CD1c-positive myeloid dendritic cell (primary cell): Measurements from ENCODE around the gene CFC1.
"Not testable (repeated sequence)": the region's sequence is repeated elsewhere in the genome, so short reads cannot be mapped to it uniquely, and the experiment has no call there.

ENCODE experiments used
- DNase-seq: peaks from one replicate; pipeline ENCODE4 v3.0.0-alpha.2; 2016; ENCODE audit errors: extremely low spot score

The CFC1 gene

GRCh38 chr2:130583582-130583981, 15.8 kb downstream of the CFC1 start:
- DNase-seq, result not testable (repeated sequence)

- not testable (repeated sequence) for DNase-seq
These were observed 16.4 kb downstream of the CFC1 start for GRCh38 chr2:130582970-130583369.

GRCh38 chr2:130581491-130581890, 17.9 kb downstream of the CFC1 start:
- not testable (repeated sequence) for DNase-seq

- DNase-seq, result not testable (repeated sequence)
These were observed 20.3 kb downstream of the CFC1 start for GRCh38 chr2:130579121-130579520.

GRCh38 chr2:130577559-130577958, 21.8 kb downstream of the CFC1 start:
- not testable (repeated sequence) for DNase-seq

- not testable (repeated sequence) for DNase-seq
These were observed 23.1 kb downstream of the CFC1 start for GRCh38 chr2:130576209-130576784.

GRCh38 chr2:130574230-130574629, 25.1 kb downstream of the CFC1 start:
- not testable (repeated sequence) for DNase-seq

- DNase-seq, result not testable (repeated sequence)
These were observed 27.4 kb downstream of the CFC1 start for GRCh38 chr2:130571929-130572328.

- DNase-seq, result not testable (repeated sequence)
These were observed 33.2 kb downstream of the CFC1 start for GRCh38 chr2:130566165-130566564.

GRCh38 chr2:130556441-130556840, 42.9 kb downstream of the CFC1 start:
- DNase-seq, result not testable (repeated sequence)

GRCh38 chr2:130554178-130554577, 45.2 kb downstream of the CFC1 start:
- not testable (repeated sequence) for DNase-seq

- DNase-seq, result not testable (repeated sequence)
These were observed 49.9 kb downstream of the CFC1 start for GRCh38 chr2:130549475-130549874.

- not testable (repeated sequence) for DNase-seq
These were observed 51.0 kb downstream of the CFC1 start for GRCh38 chr2:130548418-130548817.

GRCh38 chr2:130544978-130545377, 54.4 kb downstream of the CFC1 start:
- DNase-seq, result not testable (repeated sequence)

GRCh38 chr2:130543785-130544528, 55.4 kb downstream of the CFC1 start:
- not testable (repeated sequence) for DNase-seq

- DNase-seq, result not testable (repeated sequence)
These were observed 56.6 kb downstream of the CFC1 start for GRCh38 chr2:130542789-130543188.
